H9 (cell line): ENCODE data around the gene RAI14. TPM values are rescaled to one million over a fixed set of nuclear protein-coding genes. Genes with fewer than 3 reads are reported as not detected.

Experiments
- DNase-seq: peaks from one replicate; pipeline ENCODE4 v3.0.0-alpha.2; 2017
- H2AFZ ChIP-seq: one replicate; pipeline ENCODE4 v1.6.1; 2013; ENCODE audit warnings: mild to moderate bottlenecking, low read length, control low read depth, moderate library complexity
- H2AK5ac ChIP-seq: 2 replicates; pipeline ENCODE4 v1.6.1; 2013; ENCODE audit warnings: low read length, control low read depth, mixed read lengths; ENCODE audit not compliant: insufficient read length
- H2BK120ac ChIP-seq: one replicate; pipeline ENCODE4 v1.6.1; 2013; ENCODE audit warnings: low read depth, mild to moderate bottlenecking, low read length, control low read depth, inconsistent platforms; ENCODE audit not compliant: poor library complexity, severe bottlenecking
- H2BK12ac ChIP-seq: 2 replicates; pipeline ENCODE4 v1.6.1; 2013; ENCODE audit warnings: low read length, control low read depth, mixed read lengths, low read depth; ENCODE audit not compliant: insufficient read length
- H2BK15ac ChIP-seq: 2 replicates; pipeline ENCODE4 v1.6.1; 2013; ENCODE audit warnings: low read depth, low read length, control low read depth
- H2BK20ac ChIP-seq: one replicate; pipeline ENCODE4 v1.6.1; 2013; ENCODE audit warnings: low read depth, mild to moderate bottlenecking, low read length, control low read depth, inconsistent platforms; ENCODE audit not compliant: poor library complexity, severe bottlenecking
- H2BK5ac ChIP-seq: 2 replicates; pipeline ENCODE4 v1.6.1; 2013; ENCODE audit warnings: low read length, control low read depth, mixed read lengths; ENCODE audit not compliant: insufficient read length
- H3K14ac ChIP-seq: 2 replicates; pipeline ENCODE4 v1.6.1; 2013; ENCODE audit warnings: low read length, control low read depth; ENCODE audit not compliant: insufficient read depth
- H3K18ac ChIP-seq: 2 replicates; pipeline ENCODE4 v1.6.1; 2013; ENCODE audit warnings: low read depth, mild to moderate bottlenecking, mixed read lengths, low read length, control low read depth; ENCODE audit not compliant: insufficient read length
- H3K23ac ChIP-seq: 2 replicates; pipeline ENCODE4 v1.6.1; 2013; ENCODE audit warnings: low read length, control low read depth, mixed read lengths, low read depth; ENCODE audit not compliant: insufficient read length
- H3K23me2 ChIP-seq: 2 replicates; pipeline ENCODE4 v1.6.1; 2013; ENCODE audit warnings: low read depth, mild to moderate bottlenecking, mixed read lengths, low read length, control low read depth; ENCODE audit not compliant: insufficient read length, poor library complexity, severe bottlenecking
- H3K27ac ChIP-seq: 2 replicates; pipeline ENCODE4 v1.5.1; 2013; ENCODE audit warnings: low read length, control low read depth, mixed read lengths, low read depth; ENCODE audit not compliant: insufficient read length
- H3K27me3 ChIP-seq: 2 replicates; pipeline ENCODE4 v1.6.1; 2013; ENCODE audit warnings: low read length, control low read depth, inconsistent platforms; ENCODE audit not compliant: insufficient read depth
- H3K4ac ChIP-seq: 2 replicates; pipeline ENCODE4 v1.6.1; 2013; ENCODE audit warnings: low read depth, mild to moderate bottlenecking, control low read depth, inconsistent platforms, low read length, moderate library complexity
- H3K4me1 ChIP-seq: 2 replicates; pipeline ENCODE4 v1.6.1; 2013; ENCODE audit warnings: low read length, control low read depth, inconsistent platforms; ENCODE audit not compliant: insufficient read depth
- H3K4me2 ChIP-seq: 2 replicates; pipeline ENCODE4 v1.6.1; 2013; ENCODE audit warnings: low read length, control low read depth, mixed read lengths; ENCODE audit not compliant: insufficient read length, insufficient read depth
- H3K56ac ChIP-seq: 2 replicates; pipeline ENCODE4 v1.6.1; 2013; ENCODE audit warnings: low read depth, mild to moderate bottlenecking, mixed read lengths, low read length, control low read depth; ENCODE audit not compliant: insufficient read length
- H3K79me1 ChIP-seq: 2 replicates; pipeline ENCODE4 v1.6.1; 2013; ENCODE audit warnings: low read depth, mild to moderate bottlenecking, moderate library complexity, low read length, control low read depth, inconsistent platforms; ENCODE audit not compliant: insufficient read depth, poor library complexity, severe bottlenecking
- H3K79me2 ChIP-seq: 2 replicates; pipeline ENCODE4 v1.6.1; 2013; ENCODE audit warnings: low read length, control low read depth, inconsistent platforms; ENCODE audit not compliant: insufficient read depth
- H3K9ac ChIP-seq: 2 replicates; pipeline ENCODE4 v1.6.1; 2013; ENCODE audit warnings: low read length, control low read depth, mixed read lengths; ENCODE audit not compliant: insufficient read length; ENCODE audit errors: extremely low read depth
- H3K9me3 ChIP-seq: one replicate; pipeline ENCODE4 v1.6.1; 2013; ENCODE audit warnings: low read depth, low read length, inconsistent platforms; ENCODE audit not compliant: control insufficient read depth
- H3T11ph ChIP-seq: one replicate; pipeline ENCODE4 v1.6.1; 2013; ENCODE audit warnings: mild to moderate bottlenecking, low read length, control low read depth, inconsistent platforms
- H4K20me1 ChIP-seq: one replicate; pipeline ENCODE4 v1.6.1; 2013; ENCODE audit not compliant: control insufficient read depth, insufficient read length, insufficient read depth
- H4K5ac ChIP-seq: 2 replicates; pipeline ENCODE4 v1.6.1; 2013; ENCODE audit warnings: low read depth, mild to moderate bottlenecking, mixed read lengths, low read length, control low read depth; ENCODE audit not compliant: insufficient read length
- H4K8ac ChIP-seq: replicated peaks from 2 replicates; pipeline ENCODE4 v1.6.1; 2013; ENCODE audit warnings: low read length, control low read depth, mixed read lengths, low read depth; ENCODE audit not compliant: insufficient read length
- H4K91ac ChIP-seq: 2 replicates; pipeline ENCODE4 v1.6.1; 2013; ENCODE audit warnings: low read depth, mild to moderate bottlenecking, moderate library complexity, mixed read lengths, low read length, control low read depth; ENCODE audit not compliant: insufficient read length
- H3K27ac Mint-ChIP-seq, 3 experiments: 2 replicates in 2 of 3; 3 replicates in 1 of 3; pipeline ENCODE4 v1.8.0; 2020 to 2021; ENCODE audit warnings: mixed read lengths in 3 of 3, mild to moderate bottlenecking in 1 of 3, moderate library complexity in 1 of 3
- H3K27me3 Mint-ChIP-seq: 2 replicates; pipeline ENCODE4 v1.8.0; 2021; ENCODE audit warnings: low read depth, mild to moderate bottlenecking, moderate library complexity, mixed read lengths
- H3K36me3 Mint-ChIP-seq, 3 experiments: 2 replicates in 2 of 3; 3 replicates in 1 of 3; pipeline ENCODE4 v1.8.0; 2020 to 2021; ENCODE audit warnings: low read depth in 3 of 3, mixed read lengths in 3 of 3; ENCODE audit not compliant: insufficient read depth in 1 of 3
- H3K4me1 Mint-ChIP-seq, 2 experiments: 2 replicates each; pipeline ENCODE4 v1.8.0; 2020; ENCODE audit warnings: mixed read lengths in 2 of 2
- H3K4me3 Mint-ChIP-seq, 2 experiments: 2 replicates in 1 of 2; 3 replicates in 1 of 2; pipeline ENCODE4 v1.8.0; 2020 to 2021; ENCODE audit warnings: mild to moderate bottlenecking in 2 of 2, mixed read lengths in 2 of 2, moderate library complexity in 1 of 2
- H3K9me3 Mint-ChIP-seq, 2 experiments: 2 replicates in 1 of 2; 3 replicates in 1 of 2; pipeline ENCODE4 v1.8.0; 2020; ENCODE audit warnings: mild to moderate bottlenecking in 2 of 2, mixed read lengths in 2 of 2, moderate library complexity in 1 of 2
- WGBS: extraction: QIAGEN DNeasy Blood & Tissue Kit; methylation state at CpG from one replicate; pipeline ENCODE4 v1.1.7; 2013; ENCODE audit warnings: missing lambda C conversion rate, low lambda C conversion rate, mixed read lengths; ENCODE audit not compliant: insufficient read length; ENCODE audit errors: extremely low coverage; 5-methylcytosine and 5-hydroxymethylcytosine counted together
- total RNA-seq: library from RNA; stranded (reverse); gene quantifications from 2 replicates; pipeline ENCODE4 v1.2.1, GENCODE V29; 2021
- TF ChIP-seq, protein P1 (sequence below): fragments of 200-600 bp; sonication (generic); conservative IDR thresholded peaks from 3 replicates; pipeline ENCODE4 v1.8.0; 2021; ENCODE audit warnings: antibody characterized with exemption, mild to moderate bottlenecking

The RAI14 gene
- total RNA-seq, 1 experiment from 2014 or later, result 127 TPM

DNA sequence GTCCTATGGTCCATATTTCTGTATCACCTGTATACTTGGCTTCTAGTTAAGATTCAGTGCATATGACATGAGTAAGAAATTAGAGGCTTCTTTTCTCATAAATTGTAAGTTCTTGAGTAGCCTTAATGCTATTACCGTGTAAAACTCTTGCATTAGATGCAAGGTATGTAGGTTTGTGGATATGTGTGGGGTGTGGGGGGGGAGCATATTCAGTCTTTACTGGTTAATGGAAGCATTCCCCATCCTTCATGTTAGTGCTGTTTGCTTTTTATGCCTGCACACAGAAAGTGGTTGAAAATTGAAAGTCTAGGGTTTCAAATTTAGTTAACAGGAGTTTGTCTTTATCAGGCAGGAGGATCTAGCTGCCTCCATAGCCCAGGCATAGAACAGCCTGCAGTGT, 16.1 kb downstream of the RAI14 start:
- Histone ChIP-seq H3K18ac (no peak overlapping the region), H4K20me1 (peaks cover 3% of the 10 kb centered on the region), H3K4me1 (peaks cover 16% of the 10 kb centered on the region), H3K14ac (no peak overlapping the region), H3K23ac (no peak overlapping the region), H4K5ac (no peak overlapping the region), H3K56ac (no peak overlapping the region), H3K9ac (no peak overlapping the region), H3K4me2 (no peak overlapping the region), H4K8ac (no peak overlapping the region), H3T11ph (no peak overlapping the region), H2AFZ (no peak overlapping the region), H3K9me3 (no peaks in the 10 kb centered on the region), H2BK5ac (no peak overlapping the region), H4K91ac (no peak overlapping the region), H3K27ac (no peak overlapping the region), H2BK20ac (no peak overlapping the region), H2BK15ac (no peak overlapping the region), H3K27me3 (no peaks in the 10 kb centered on the region), H3K4ac (no peak overlapping the region), H2BK120ac (no peak overlapping the region), H3K23me2 (no peaks in the 10 kb centered on the region), H2BK12ac (no peak overlapping the region), H3K79me1 (peaks cover 19% of the 10 kb centered on the region), H2AK5ac (no peak overlapping the region), H3K79me2 (peaks cover 70% of the 10 kb centered on the region)
- Mint-ChIP-seq H3K36me3 (peaks cover 3 to 23% (median 4%) of the 10 kb centered on the region in 3 experiments; a peak in 5 of 7 replicates), H3K9me3 (no peaks in the 10 kb centered on the region), H3K4me1 (peaks cover 39 to 44% of the 10 kb centered on the region in 2 experiments), H3K27me3 (no peaks in the 10 kb centered on the region), H3K4me3 (no peak overlapping the region), H3K27ac (no peak overlapping the region)
- WGBS, result no CpG with 5 or more reads among the region's 1 CpG
- no peak for DNase-seq
- TF ChIP-seq, protein P1, sequence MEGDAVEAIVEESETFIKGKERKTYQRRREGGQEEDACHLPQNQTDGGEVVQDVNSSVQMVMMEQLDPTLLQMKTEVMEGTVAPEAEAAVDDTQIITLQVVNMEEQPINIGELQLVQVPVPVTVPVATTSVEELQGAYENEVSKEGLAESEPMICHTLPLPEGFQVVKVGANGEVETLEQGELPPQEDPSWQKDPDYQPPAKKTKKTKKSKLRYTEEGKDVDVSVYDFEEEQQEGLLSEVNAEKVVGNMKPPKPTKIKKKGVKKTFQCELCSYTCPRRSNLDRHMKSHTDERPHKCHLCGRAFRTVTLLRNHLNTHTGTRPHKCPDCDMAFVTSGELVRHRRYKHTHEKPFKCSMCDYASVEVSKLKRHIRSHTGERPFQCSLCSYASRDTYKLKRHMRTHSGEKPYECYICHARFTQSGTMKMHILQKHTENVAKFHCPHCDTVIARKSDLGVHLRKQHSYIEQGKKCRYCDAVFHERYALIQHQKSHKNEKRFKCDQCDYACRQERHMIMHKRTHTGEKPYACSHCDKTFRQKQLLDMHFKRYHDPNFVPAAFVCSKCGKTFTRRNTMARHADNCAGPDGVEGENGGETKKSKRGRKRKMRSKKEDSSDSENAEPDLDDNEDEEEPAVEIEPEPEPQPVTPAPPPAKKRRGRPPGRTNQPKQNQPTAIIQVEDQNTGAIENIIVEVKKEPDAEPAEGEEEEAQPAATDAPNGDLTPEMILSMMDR, result no peak
